A549 (cell line): Measurements from ENCODE around the gene MAN1C1.

Experiments
- CBX2 ChIP-seq: fragments of 200-600 bp; sonication (generic); IDR thresholded peaks from 2 replicates; pipeline ENCODE4 v1.6.1; 2016; ENCODE audit warnings: low read depth, mild to moderate bottlenecking, borderline replicate concordance
- CTCF ChIP-seq: fragments of >200 bp; sonication (Bioruptor Twin); formaldehyde crosslinking; IDR thresholded peaks from 3 replicates; pipeline ENCODE4 v1.5.1; 2016
- ELK1 ChIP-seq: fragments of 150-350 bp; IDR thresholded peaks from 2 replicates; pipeline ENCODE4 v1.6.1; 2014; ENCODE audit warnings: low read depth, mild to moderate bottlenecking, low read length
- EP300 ChIP-seq, 2 experiments: fragments of >200 bp; sonication (Bioruptor Twin); formaldehyde crosslinking; IDR thresholded peaks; 2 replicates in 1 of 2; 3 replicates in 1 of 2; pipeline ENCODE4 v1.6.1; 2016 to 2017
- MAX ChIP-seq: IDR thresholded peaks from 2 replicates; pipeline ENCODE4 v1.6.1; 2012
- NR3C1 ChIP-seq: fragments of >200 bp; sonication (Bioruptor Twin); formaldehyde crosslinking; IDR thresholded peaks from 3 replicates; pipeline ENCODE4 v1.6.1; 2017
- POLR2AphosphoS2 ChIP-seq: conservative IDR thresholded peaks from 2 replicates; pipeline ENCODE4 v1.6.1; 2012; ENCODE audit warnings: low read length, improper control_type of control experiment, inconsistent platforms
- RFX5 ChIP-seq: fragments of 450-650 bp; IDR thresholded peaks from 2 replicates; pipeline ENCODE4 v1.7.1; 2014; ENCODE audit warnings: antibody characterized with exemption, mild to moderate bottlenecking, moderate library complexity
- SMC3 ChIP-seq: fragments of >200 bp; sonication (Bioruptor Twin); formaldehyde crosslinking; IDR thresholded peaks from 3 replicates; pipeline ENCODE4 v1.6.1; 2018; ENCODE audit warnings: inconsistent platforms
- TP53 ChIP-seq: fragments of 250-450 bp; sonication (Bioruptor Pico); IDR thresholded peaks from 2 replicates; pipeline ENCODE4 v1.5.0; 2021; ENCODE audit warnings: mild to moderate bottlenecking, moderate library complexity

GRCh38 chr1:25684216-25684965, 67.8 kb downstream of the MAN1C1 start:
- no peak for TF ChIP-seq CTCF
- TF ChIP-seq CBX2, result no peak
- TF ChIP-seq ELK1, result no peak
- TF ChIP-seq RFX5, result no peak
- TF ChIP-seq POLR2AphosphoS2, result no peak
- no peak for TF ChIP-seq MAX
- TF ChIP-seq TP53 (CRISPR knock-in tag), result no peak
- no peak for TF ChIP-seq NR3C1
- no peak for TF ChIP-seq SMC3
- TF ChIP-seq EP300 (IDR thresholded peaks at IDR 0.05), result no peak
